Caco-2 (cell line): ENCODE data around the gene VASN. TPM values are rescaled to one million over a fixed set of nuclear protein-coding genes. Genes with fewer than 3 reads are reported as not detected.

Experiments
- BruUV-seq: library from RNA; stranded (reverse); fragments of 400-500 nt; replicated peaks from 2 replicates; lab custom pipeline; 2021; lab: Mats Ljungman, UMichigan
- CTCF ChIA-PET: fragments of 300-600 bp; sonication (Branson Sonifier 250); formaldehyde crosslinking; loops from one replicate; lab custom pipeline; 2022; ENCODE audit warnings: antibody characterized with exemption; lab: Charles Lee
- POLR2A ChIA-PET: fragments of 300-600 bp; sonication (Branson Sonifier 250); formaldehyde crosslinking; loops from one replicate; lab custom pipeline; 2022; ENCODE audit warnings: antibody characterized with exemption; lab: Charles Lee
- DNase-seq, 2 experiments: peaks; one replicate each; pipeline versions ENCODE4 v3.0.0 to v3.0.0-alpha.2; 2020 to 2022
- H3K27me3 ChIP-seq: replicated peaks from 2 replicates; pipeline ENCODE4 v1.6.0; 2011; ENCODE audit warnings: low read length; ENCODE audit not compliant: control insufficient read depth, insufficient read depth
- H3K36me3 ChIP-seq: 2 replicates; pipeline ENCODE4 v1.5.1; 2011; ENCODE audit warnings: low read length; ENCODE audit not compliant: control insufficient read depth, insufficient read depth
- H3K4me1 ChIP-seq: fragments of 250-450 bp; sonication (Bioruptor Pico); 2 replicates; pipeline ENCODE4 v1.5.1; 2020; ENCODE audit warnings: mild to moderate bottlenecking
- H3K4me3 ChIP-seq: 2 replicates; pipeline ENCODE4 v1.5.1; 2011; ENCODE audit warnings: low read depth, mild to moderate bottlenecking, control low read depth, low read length
- H3K9me3 ChIP-seq: fragments of 250-450 bp; sonication (Bioruptor Pico); 2 replicates; pipeline ENCODE4 v1.5.1; 2020; ENCODE audit warnings: mild to moderate bottlenecking, moderate library complexity
- H3K27ac Mint-ChIP-seq: one replicate; pipeline ENCODE4 v1.8.0; 2022; ENCODE audit warnings: mixed read lengths; ENCODE audit not compliant: unreplicated experiment
- H3K27me3 Mint-ChIP-seq: one replicate; pipeline ENCODE4 v1.8.0; 2022; ENCODE audit warnings: mixed read lengths; ENCODE audit not compliant: insufficient read depth, unreplicated experiment
- H3K36me3 Mint-ChIP-seq: one replicate; pipeline ENCODE4 v1.8.0; 2022; ENCODE audit warnings: mild to moderate bottlenecking, mixed read lengths; ENCODE audit not compliant: insufficient read depth, unreplicated experiment
- H3K4me1 Mint-ChIP-seq: one replicate; pipeline ENCODE4 v1.8.0; 2022; ENCODE audit warnings: low read depth, mixed read lengths; ENCODE audit not compliant: unreplicated experiment
- H3K4me3 Mint-ChIP-seq: one replicate; pipeline ENCODE4 v1.8.0; 2022; ENCODE audit warnings: mild to moderate bottlenecking, moderate library complexity, mixed read lengths; ENCODE audit not compliant: unreplicated experiment
- H3K9me3 Mint-ChIP-seq: one replicate; pipeline ENCODE4 v1.8.0; 2022; ENCODE audit warnings: mixed read lengths; ENCODE audit not compliant: unreplicated experiment
- CTCF ChIP-seq, 2 experiments: fragments of 200-600 bp in 1 of 2; IDR thresholded peaks; 1 replicate in 1 of 2; 2 replicates in 1 of 2; pipeline versions ENCODE4 v1.5.1 to v1.8.0; 2011 to 2022; ENCODE audit warnings: antibody characterized with exemption in 1 of 2, control low read depth in 1 of 2, inconsistent platforms in 1 of 2, low read depth in 1 of 2, low read length in 1 of 2, mild to moderate bottlenecking in 1 of 2, moderate library complexity in 1 of 2; ENCODE audit not compliant: insufficient read depth in 1 of 2, severe bottlenecking in 1 of 2, unreplicated experiment in 1 of 2
- intact Hi-C: fragments of 100-400 bp; cut with micrococcal nuclease; formaldehyde crosslinking; loops from one replicate; pipeline ENCODE4 v1.10.0; 2022; ENCODE audit not compliant: unreplicated experiment
- total RNA-seq: library from RNA; stranded (reverse); gene quantifications from 2 replicates; pipeline ENCODE4 v1.2.3, GENCODE V29; 2022

Gene VASN
- total RNA-seq, 1 experiment from 2014 or later = 2.7 TPM

GRCh38 chr16:4401510-4401909 lies 29.9 kb downstream of the VASN start:
- no peaks in the 10 kb centered on the region for H3K4me1 ChIP-seq
- TF ChIP-seq CTCF (IDR thresholded peaks at IDR 0.05; ENCODE audit: insufficient read depth in 1 of 2, low read depth in 1 of 2, low read length in 1 of 2, severe bottlenecking in 1 of 2, unreplicated experiment in 1 of 2) = no peak
- no peaks in the 10 kb centered on the region for H3K9me3 ChIP-seq
- ChIA-PET POLR2A (no interaction called here), CTCF (interaction anchor here (0.9 to 3.6 kb wide), 4 partner anchors 11 to 148 kb away, joined by 5 to 29 read pairs (median 14); no protein-coding TSS in a partner anchor)
- Mint-ChIP-seq H3K36me3 (peaks cover 13% of the 10 kb centered on the region), H3K4me3 (no peak overlapping the region), H3K27me3 (no peaks in the 10 kb centered on the region), H3K4me1 (no peaks in the 10 kb centered on the region), H3K27ac (no peak overlapping the region), H3K9me3 (no peaks in the 10 kb centered on the region)
- H3K4me3 ChIP-seq = no peak overlapping the region
- H3K36me3 ChIP-seq = no peaks in the 10 kb centered on the region
- H3K27me3 ChIP-seq = no peaks in the 10 kb centered on the region
- no TSS peak for BruUV-seq
- intact Hi-C loops = loop anchor here (5.0 kb wide), 1 partner anchor 129 kb away; the partner anchor contains the start of gene TFAP4
- no peak for DNase-seq

DNA sequence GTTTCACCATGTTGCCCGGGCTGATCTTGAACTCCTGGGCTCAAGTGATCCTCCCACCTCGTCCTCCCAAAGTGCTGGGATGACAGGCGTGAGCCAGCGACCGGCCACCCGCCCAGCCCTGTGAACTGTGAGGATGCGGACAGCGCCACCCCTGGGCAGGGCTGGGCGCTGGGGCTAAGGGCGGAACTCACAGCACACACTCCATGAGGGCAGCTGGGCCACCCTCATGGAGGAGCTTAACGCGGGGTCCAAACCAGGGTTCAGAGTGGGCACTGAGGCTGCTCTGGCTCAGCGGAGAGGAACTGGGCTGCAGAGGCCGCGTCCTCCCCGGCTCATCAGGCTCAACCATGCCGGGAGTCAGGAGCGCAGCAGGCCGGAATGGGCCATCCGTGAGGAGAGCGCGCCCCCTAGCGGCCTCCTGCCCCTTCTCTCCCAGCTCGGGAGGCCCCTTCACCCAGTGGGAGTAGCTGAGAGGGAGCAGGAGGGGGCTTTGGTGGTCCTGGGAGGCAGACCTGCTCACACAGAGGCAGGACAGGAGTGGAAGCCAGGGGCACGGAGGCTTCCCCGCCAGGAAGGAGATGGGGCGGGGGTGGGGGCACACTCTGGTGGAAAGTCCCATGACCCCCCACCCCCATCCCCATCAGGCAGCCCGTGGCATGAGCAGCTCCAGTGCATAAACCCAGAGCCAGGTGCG lies 30.9 kb downstream of the VASN start:
- H3K27me3 Mint-ChIP-seq = no peaks in the 10 kb centered on the region
- no peaks in the 10 kb centered on the region for H3K4me1 ChIP-seq
- H3K9me3 Mint-ChIP-seq = no peaks in the 10 kb centered on the region
- H3K4me3 ChIP-seq = no peak overlapping the region
- no peak overlapping the region for H3K27ac Mint-ChIP-seq
- H3K36me3 Mint-ChIP-seq = peaks cover 13% of the 10 kb centered on the region
- intact Hi-C loops = loop anchor here (1.0 to 5.0 kb wide), 2 partner anchors 43 to 130 kb away; partner anchors contain the start of gene TFAP4
- H3K4me1 Mint-ChIP-seq = no peaks in the 10 kb centered on the region
- no peak overlapping the region for H3K4me3 Mint-ChIP-seq
- CTCF ChIA-PET = interaction anchor here (0.6 to 3.6 kb wide), 19 partner anchors 9 to 420 kb away, joined by 3 to 29 read pairs (median 4); partner anchors contain the start of genes CORO7 and PAM16
- H3K36me3 ChIP-seq = no peaks in the 10 kb centered on the region
- H3K27me3 ChIP-seq = no peaks in the 10 kb centered on the region
- no TSS peak for BruUV-seq
- peak; percentile 68 to 85 for DNase-seq
- no peaks in the 10 kb centered on the region for H3K9me3 ChIP-seq
- POLR2A ChIA-PET = no interaction called here
- peak; percentile 84 to 87 for TF ChIP-seq CTCF (IDR thresholded peaks at IDR 0.05; ENCODE audit: insufficient read depth in 1 of 2, low read depth in 1 of 2, low read length in 1 of 2, severe bottlenecking in 1 of 2, unreplicated experiment in 1 of 2)

- Histone ChIP-seq H3K4me3 (no peak overlapping the region), H3K27me3 (no peaks in the 10 kb centered on the region), H3K36me3 (no peaks in the 10 kb centered on the region), H3K4me1 (no peaks in the 10 kb centered on the region), H3K9me3 (no peaks in the 10 kb centered on the region)
- no peaks in the 10 kb centered on the region for H3K27me3 Mint-ChIP-seq
- intact Hi-C loops = loop anchor here (5.0 kb wide), 1 partner anchor 131 kb away; the partner anchor contains the start of gene TFAP4
- no peak for TF ChIP-seq CTCF (IDR thresholded peaks at IDR 0.05; ENCODE audit: insufficient read depth in 1 of 2, low read depth in 1 of 2, low read length in 1 of 2, severe bottlenecking in 1 of 2, unreplicated experiment in 1 of 2)
- ChIA-PET POLR2A (no interaction called here), CTCF (interaction anchor here (0.6 to 3.6 kb wide), 16 partner anchors 9 to 420 kb away, joined by 3 to 29 read pairs (median 4); partner anchors contain the start of genes CORO7, HMOX2 and PAM16)
- peaks cover 13% of the 10 kb centered on the region for H3K36me3 Mint-ChIP-seq
- no peak overlapping the region for H3K4me3 Mint-ChIP-seq
- H3K9me3 Mint-ChIP-seq = no peaks in the 10 kb centered on the region
- no peaks in the 10 kb centered on the region for H3K4me1 Mint-ChIP-seq
- no peak for DNase-seq
- BruUV-seq = no TSS peak
- H3K27ac Mint-ChIP-seq = no peak overlapping the region
Observed at GRCh38 chr16:4403133-4403949, 31.7 kb downstream of the VASN start.
